Endodermal cell (in vitro differentiated cells): Measurements from ENCODE around the gene MYL7. TPM values are rescaled to one million over a fixed set of nuclear protein-coding genes. Genes with fewer than 3 reads are reported as not detected.
"Not testable (repeated sequence)": the region's sequence is repeated elsewhere in the genome, so short reads cannot be mapped to it uniquely, and the experiment has no call there.

ENCODE experiments used
- DNase-seq: peaks from one replicate; pipeline ENCODE4 v3.0.0-alpha.2; 2017
- H3K27ac ChIP-seq: 2 replicates; pipeline ENCODE4 v1.5.1; 2013; ENCODE audit warnings: mild to moderate bottlenecking, low read depth, low read length, moderate library complexity
- H3K27me3 ChIP-seq: 2 replicates; pipeline ENCODE4 v1.6.1; 2013; ENCODE audit warnings: mild to moderate bottlenecking, low read length, moderate library complexity; ENCODE audit not compliant: insufficient read depth, control insufficient read depth, poor library complexity, severe bottlenecking
- H3K36me3 ChIP-seq: 2 replicates; pipeline ENCODE4 v1.7.0; 2013; ENCODE audit warnings: mild to moderate bottlenecking, low read length, moderate library complexity; ENCODE audit not compliant: control insufficient read depth, insufficient read depth
- H3K4me1 ChIP-seq: one replicate; pipeline ENCODE4 v1.7.0; 2013; ENCODE audit warnings: low read length; ENCODE audit not compliant: control insufficient read depth, insufficient read depth
- H3K4me3 ChIP-seq: 2 replicates; pipeline ENCODE4 v1.5.1; 2013; ENCODE audit warnings: mild to moderate bottlenecking, low read length, moderate library complexity
- H3K9ac ChIP-seq: 2 replicates; pipeline ENCODE4 v1.6.1; 2013; ENCODE audit warnings: mild to moderate bottlenecking, low read length, moderate library complexity; ENCODE audit not compliant: poor library complexity, severe bottlenecking; ENCODE audit errors: extremely low read depth
- H3K9me3 ChIP-seq: 2 replicates; pipeline ENCODE4 v1.6.1; 2013; ENCODE audit warnings: mild to moderate bottlenecking, low read length, moderate library complexity; ENCODE audit not compliant: control insufficient read depth
- H3K27ac Mint-ChIP-seq: 2 replicates; pipeline ENCODE4 v1.8.0; 2020; ENCODE audit warnings: mixed read lengths
- H3K27me3 Mint-ChIP-seq: 2 replicates; pipeline ENCODE4 v1.8.0; 2021; ENCODE audit warnings: mild to moderate bottlenecking, mixed read lengths; ENCODE audit not compliant: insufficient read depth
- H3K36me3 Mint-ChIP-seq: 2 replicates; pipeline ENCODE4 v1.8.0; 2020; ENCODE audit warnings: low read depth, mixed read lengths
- H3K4me1 Mint-ChIP-seq: 2 replicates; pipeline ENCODE4 v1.8.0; 2020; ENCODE audit warnings: mixed read lengths
- H3K4me3 Mint-ChIP-seq: 2 replicates; pipeline ENCODE4 v1.8.0; 2020; ENCODE audit warnings: mild to moderate bottlenecking, moderate library complexity, mixed read lengths
- H3K9me3 Mint-ChIP-seq: 2 replicates; pipeline ENCODE4 v1.8.0; 2020; ENCODE audit warnings: mild to moderate bottlenecking, mixed read lengths
- CTCF ChIP-seq: fragments of 200-600 bp; sonication (generic); conservative IDR thresholded peaks from 2 replicates; pipeline ENCODE4 v1.5.0; 2021; ENCODE audit warnings: antibody characterized with exemption, mild to moderate bottlenecking
- WGBS, 2 experiments: methylation state at CpG; one replicate each; pipeline versions ENCODE4 v1.1.5 to v1.1.7; 2013; ENCODE audit warnings: missing lambda C conversion rate in 2 of 2, mixed read lengths in 1 of 2; ENCODE audit not compliant: insufficient coverage in 1 of 2, insufficient read length in 1 of 2; 5-methylcytosine and 5-hydroxymethylcytosine counted together
- total RNA-seq, 2 donors: library from RNA; stranded (reverse); fragmentation: NEBNext Ultra II Directional in 1 of 2; extraction: Animal tissue kit (Norgen Biotek cat#: 25700) in 1 of 2; gene quantifications; 2 replicates in 1 of 2; 3 replicates in 1 of 2; pipeline ENCODE4 v1.2.1, GENCODE V29; 2021

Gene MYL7
- total RNA-seq, 2 donors from 2014 or later = 115 to 120 TPM

- peak; percentile 85 for DNase-seq
- WGBS, 2 experiments = 85 to 92% methylated on average over 5 to 12 of the region's 12 CpGs
- Mint-ChIP-seq H3K4me1 (peaks cover 19% of the 10 kb centered on the region), H3K36me3 (no peaks in the 10 kb centered on the region), H3K27me3 (peaks cover 45% of the 10 kb centered on the region), H3K4me3 (no peak overlapping the region), H3K9me3 (peaks cover 13% of the 10 kb centered on the region), H3K27ac (no peak overlapping the region)
- H3K4me1 ChIP-seq = peaks cover 11% of the 10 kb centered on the region
- no peaks in the 10 kb centered on the region for H3K27me3 ChIP-seq
- peak; percentile 82 for TF ChIP-seq CTCF
- no peak overlapping the region for H3K9ac ChIP-seq
- no peak overlapping the region for H3K4me3 ChIP-seq
- H3K27ac ChIP-seq = no peak overlapping the region
- H3K36me3 ChIP-seq = no peaks in the 10 kb centered on the region
- peaks cover 11% of the 10 kb centered on the region for H3K9me3 ChIP-seq
These were observed 9.7 kb downstream of the MYL7 start for GRCh38 chr7:44131173-44132029.

GRCh38 chr7:44128721-44129582 is 12.2 kb downstream of the MYL7 start:
- Histone ChIP-seq H3K4me3 (no peak overlapping the region), H3K36me3 (no peaks in the 10 kb centered on the region), H3K9ac (no peak overlapping the region), H3K4me1 (peaks cover 11% of the 10 kb centered on the region), H3K27me3 (no peaks in the 10 kb centered on the region), H3K9me3 (peaks cover 11% of the 10 kb centered on the region), H3K27ac (no peak overlapping the region)
- no peak for TF ChIP-seq CTCF
- no peak overlapping the region for H3K4me3 Mint-ChIP-seq
- peaks cover 13% of the 10 kb centered on the region for H3K9me3 Mint-ChIP-seq
- peaks cover 19% of the 10 kb centered on the region for H3K4me1 Mint-ChIP-seq
- no peaks in the 10 kb centered on the region for H3K36me3 Mint-ChIP-seq
- DNase-seq = no peak
- H3K27ac Mint-ChIP-seq = no peak overlapping the region
- H3K27me3 Mint-ChIP-seq = peaks cover 48% of the 10 kb centered on the region
- 82 to 84% methylated on average over 3 to 6 of the region's 6 CpGs for WGBS, 2 experiments

- H3K27me3 Mint-ChIP-seq = peaks cover 48% of the 10 kb centered on the region
- no peak for TF ChIP-seq CTCF
- H3K9ac ChIP-seq = no peak overlapping the region
These were observed 14.0 kb downstream of the MYL7 start for GRCh38 chr7:44127161-44127560.

GRCh38 chr7:44126574-44126973 is 14.6 kb downstream of the MYL7 start:
- not testable (repeated sequence) for H3K36me3 Mint-ChIP-seq, H3K4me1 Mint-ChIP-seq
- 91% methylated on average over 3 to 4 of the region's 4 CpGs for WGBS, 2 experiments

More at GRCh38 chr7:44127161-44127560, 14.0 kb downstream of the MYL7 start:
- Mint-ChIP-seq H3K36me3 (peaks cover under 1% of the 10 kb centered on the region), H3K27ac (no peak overlapping the region), H3K9me3 (peaks cover 13% of the 10 kb centered on the region), H3K4me3 (no peak overlapping the region), H3K4me1 (peaks cover 14% of the 10 kb centered on the region)
- Histone ChIP-seq H3K27ac (no peak overlapping the region), H3K36me3 (no peaks in the 10 kb centered on the region), H3K9me3 (peaks cover 11% of the 10 kb centered on the region), H3K27me3 (no peaks in the 10 kb centered on the region), H3K4me3 (no peak overlapping the region), H3K4me1 (peaks cover 6% of the 10 kb centered on the region)
- DNase-seq = no peak

More at GRCh38 chr7:44126574-44126973, 14.6 kb downstream of the MYL7 start:
- not testable (repeated sequence) for H3K4me3 ChIP-seq, H3K27ac Mint-ChIP-seq, H3K9ac ChIP-seq, H3K27ac ChIP-seq, H3K36me3 ChIP-seq, H3K27me3 ChIP-seq, H3K4me3 Mint-ChIP-seq, DNase-seq, H3K4me1 ChIP-seq
- peaks cover 48% of the 10 kb centered on the region for H3K27me3 Mint-ChIP-seq
- H3K9me3 ChIP-seq = peaks cover 11% of the 10 kb centered on the region
- H3K9me3 Mint-ChIP-seq = peaks cover 13% of the 10 kb centered on the region
